GM18858 (cell line): ENCODE data around the gene NKAIN4.

Experiments
- ATAC-seq: cut with Tn5 transposase; IDR thresholded peaks from one replicate; pipeline ENCODE4 v1.9.1; 2021; ENCODE audit not compliant: unreplicated experiment

The NKAIN4 gene

DNA sequence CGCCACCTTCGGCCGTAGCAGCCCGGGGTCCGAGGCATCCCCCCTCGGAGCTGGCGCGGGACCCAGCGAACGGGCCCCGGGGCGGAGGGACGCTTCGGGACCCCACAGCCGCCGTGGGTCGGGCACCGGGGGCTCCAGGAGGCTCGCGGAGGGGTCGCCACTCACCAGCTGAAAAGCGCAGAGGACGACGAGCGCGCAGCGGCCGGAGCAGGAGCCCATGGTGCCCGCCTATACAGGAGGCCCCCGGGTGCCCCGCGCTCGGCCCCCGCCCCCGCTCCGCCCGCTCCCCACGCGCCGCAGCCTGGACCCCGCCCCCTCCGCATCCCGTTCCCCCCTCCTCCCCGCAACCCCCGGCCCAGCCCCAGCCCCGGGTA is at the start of gene NKAIN4:
Gene NKAIN4 (minus strand): TSS at position 232 of the 374 bp plus-strand sequence. CDS start 13 bp downstream, at position 219.
- ATAC-seq, result no peak

DNA sequence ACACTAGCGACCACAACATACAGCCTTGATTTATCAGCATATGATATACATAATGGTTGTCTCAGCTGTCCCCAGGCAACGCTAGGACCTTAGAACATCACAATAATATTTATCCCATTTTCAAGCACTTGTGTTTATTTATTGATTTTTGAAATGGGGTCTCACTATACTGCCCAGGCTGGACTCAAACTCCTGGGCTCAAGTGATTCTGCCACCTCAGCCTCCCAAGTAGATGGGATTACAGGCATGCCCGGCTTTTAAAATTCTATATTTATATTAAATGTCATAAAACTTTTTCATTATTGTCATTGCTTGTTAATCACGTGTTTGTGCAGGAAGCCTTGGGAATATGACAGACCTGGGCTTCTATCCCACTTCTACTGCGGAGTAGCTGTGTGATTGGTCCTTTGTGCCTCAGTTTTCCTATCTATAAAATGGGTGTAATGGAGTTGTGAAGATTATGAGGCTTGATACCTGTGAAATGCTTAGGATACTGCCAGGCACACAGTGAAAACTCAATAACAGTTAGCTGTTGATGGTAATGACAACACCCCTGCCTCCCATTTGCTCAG is 48.9 kb upstream of the NKAIN4 start:
- ATAC-seq, result no peak

DNA sequence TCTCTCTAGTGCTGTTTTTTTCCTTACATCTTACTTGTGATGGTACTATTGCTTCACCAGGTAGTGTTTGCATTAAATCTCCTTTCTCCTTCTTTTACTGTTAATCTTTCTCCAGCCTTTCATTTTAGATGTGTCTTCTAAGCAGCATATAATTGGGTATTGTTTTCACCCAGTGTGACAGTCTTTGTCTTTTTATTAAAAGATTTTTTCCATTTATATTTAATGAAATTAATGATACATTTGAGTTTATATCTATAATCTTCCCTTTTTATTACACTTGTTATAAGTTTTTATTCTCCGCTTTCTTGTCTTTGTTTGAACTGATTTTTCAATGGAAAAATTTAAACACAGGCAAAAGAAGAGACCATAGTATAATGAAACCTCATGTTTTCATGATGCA is 47.4 kb upstream of the NKAIN4 start:
- no peak for ATAC-seq

GRCh38 chr20:63298731-63299312 is 44.6 kb upstream of the NKAIN4 start:
- ATAC-seq, result no peak

DNA sequence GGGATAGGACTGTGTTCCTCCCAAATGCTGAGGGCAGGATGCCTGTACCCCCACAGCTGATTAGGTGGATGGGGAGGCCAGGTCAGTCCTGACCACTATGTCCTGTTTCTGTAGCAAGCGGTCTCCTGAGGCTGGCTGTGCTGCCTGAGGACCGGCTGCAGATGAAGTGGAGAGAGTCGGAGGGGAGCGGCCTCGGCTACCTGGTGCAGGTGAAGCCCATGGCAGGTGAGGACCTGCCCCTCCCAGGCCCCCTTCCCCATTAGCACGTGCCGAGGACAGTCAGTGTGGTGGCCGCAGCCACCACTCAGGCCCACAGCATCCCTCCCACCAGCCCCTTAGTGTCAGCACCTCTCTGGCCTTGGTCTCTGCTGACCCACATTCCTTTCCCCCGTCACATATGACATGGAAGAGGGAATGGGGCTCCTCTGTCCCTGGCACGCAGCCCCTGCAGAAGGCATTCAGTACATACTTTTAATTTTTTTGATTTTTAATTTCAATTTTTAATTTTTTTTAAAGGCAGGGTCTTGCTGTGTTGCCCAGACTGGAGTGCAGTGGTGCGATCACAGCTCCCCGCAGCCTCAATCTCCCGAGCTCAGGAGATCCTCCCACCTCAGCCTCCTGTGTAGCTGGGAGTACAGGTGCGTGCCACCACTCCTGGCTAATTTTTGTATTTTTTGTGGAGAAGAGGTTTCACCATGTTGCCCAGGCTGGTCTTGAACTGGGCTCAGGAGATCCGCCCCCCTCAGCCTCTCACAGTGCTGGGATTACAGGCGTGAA is 43.7 kb upstream of the NKAIN4 start:
- ATAC-seq, result no peak

DNA sequence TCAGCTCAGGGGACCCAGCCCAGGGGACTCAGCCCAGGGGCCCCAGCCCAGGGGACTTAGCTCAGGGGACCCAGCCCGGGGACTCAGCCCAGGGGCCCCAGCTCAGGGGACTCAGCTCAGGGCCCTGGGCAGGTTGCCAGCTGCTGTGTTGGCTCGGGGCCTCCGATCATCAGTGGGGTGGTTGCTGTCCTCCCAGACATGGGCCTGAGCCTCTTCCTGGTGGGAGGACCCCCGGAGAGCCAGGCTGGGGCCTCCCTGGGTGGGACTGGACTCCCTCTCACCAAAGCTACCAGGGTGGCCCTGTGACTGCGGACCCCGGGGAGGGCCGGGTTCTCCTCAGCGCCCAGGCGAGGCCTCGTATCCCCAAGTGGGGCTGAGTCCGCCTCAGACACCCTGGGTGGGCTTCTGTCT is 43.1 kb upstream of the NKAIN4 start:
- no peak for ATAC-seq

- ATAC-seq, result no peak
Observed at GRCh38 chr20:63296531-63297299, 42.5 kb upstream of the NKAIN4 start.

DNA sequence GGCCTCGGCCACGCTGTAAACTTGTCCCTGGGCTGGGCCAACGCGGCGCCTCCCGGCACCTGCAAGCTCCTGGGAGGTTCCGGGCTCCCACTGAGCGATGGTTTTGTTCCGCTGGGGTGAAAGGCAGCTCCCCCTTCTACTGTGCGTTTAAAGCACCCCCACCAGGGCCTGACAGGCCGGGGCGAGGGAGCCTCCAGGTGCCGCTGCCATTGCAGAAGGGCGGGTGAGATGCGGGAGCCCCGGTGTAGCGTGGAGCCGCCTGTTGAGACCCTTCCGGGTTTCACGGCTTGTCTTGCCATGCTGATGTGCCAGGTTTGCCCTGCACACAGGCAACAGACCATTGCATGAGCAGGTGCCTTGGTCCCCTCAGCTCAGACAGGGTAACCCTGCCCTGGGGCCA is 41.6 kb upstream of the NKAIN4 start:
- ATAC-seq, result no peak

GRCh38 chr20:63295422-63295821 is 41.2 kb upstream of the NKAIN4 start:
- ATAC-seq, result no peak

DNA sequence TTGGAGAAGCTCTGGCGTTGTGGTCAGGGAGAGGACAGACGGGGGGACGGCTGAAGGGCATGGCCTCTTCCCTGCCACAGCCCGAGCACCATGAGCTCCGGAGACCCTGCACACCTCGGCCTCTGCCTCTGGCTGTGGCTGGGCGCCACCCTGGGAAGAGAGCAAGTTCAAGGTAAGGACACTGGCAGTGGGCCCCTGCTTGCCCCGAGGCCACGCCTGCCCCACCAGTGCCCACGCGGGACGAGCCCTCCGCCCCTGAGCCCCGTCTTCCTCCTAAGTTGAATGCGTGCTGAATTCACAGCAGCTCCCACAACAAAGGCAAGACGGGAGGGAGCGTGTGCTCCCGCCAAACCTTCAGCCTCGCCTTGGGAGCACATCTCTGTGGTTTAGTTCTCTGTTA is 40.8 kb upstream of the NKAIN4 start:
- ATAC-seq, result no peak

DNA sequence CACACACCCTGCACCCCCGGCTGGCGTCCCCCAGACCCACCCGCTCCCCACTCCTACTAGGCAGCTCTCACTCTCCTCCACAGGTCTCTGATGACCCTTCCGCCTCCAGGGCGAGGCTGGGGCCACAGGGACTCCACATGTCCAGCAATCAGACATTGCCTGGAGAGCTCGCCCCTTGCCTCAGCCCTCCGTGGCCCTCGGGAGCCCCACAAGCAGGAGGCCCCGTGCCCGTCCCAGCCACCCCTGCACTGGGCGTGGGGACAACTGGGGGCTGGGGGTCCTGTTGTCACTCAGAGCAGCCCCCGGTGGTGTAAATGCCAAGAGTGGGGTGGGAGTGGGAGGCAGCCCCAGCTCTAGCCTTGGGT is 40.3 kb upstream of the NKAIN4 start:
- no peak for ATAC-seq

- ATAC-seq, result no peak
Observed at GRCh38 chr20:63293871-63294535, 39.7 kb upstream of the NKAIN4 start.

- ATAC-seq, result no peak
Observed at GRCh38 chr20:63293456-63293855, 39.2 kb upstream of the NKAIN4 start.

DNA sequence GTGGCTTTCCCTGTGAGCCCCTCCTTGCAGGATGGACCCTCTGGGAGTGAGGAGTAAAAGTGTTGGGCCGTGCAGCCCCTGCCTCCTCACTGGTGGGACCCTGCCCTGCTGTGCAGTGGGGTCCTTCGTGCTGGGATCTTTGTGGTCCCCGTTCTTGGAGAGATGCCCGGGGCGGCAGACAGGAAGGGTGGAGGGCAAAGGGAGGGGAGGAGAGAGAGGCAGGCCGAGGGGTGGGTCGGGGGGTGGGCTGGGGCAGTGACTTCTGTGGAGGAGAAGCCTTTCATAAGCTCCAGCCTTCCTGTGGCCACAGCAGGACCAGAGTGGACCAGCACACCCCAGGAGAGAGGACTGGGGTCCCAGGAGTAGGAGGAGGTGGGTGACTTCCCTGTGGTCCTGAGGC is 38.6 kb upstream of the NKAIN4 start, which contains the start of gene COL20A1:
Gene COL20A1 (plus strand): TSS at position 283 of the 400 bp plus-strand sequence. CDS start 1,922 bp downstream, outside the sequence.
- ATAC-seq, result no peak

DNA sequence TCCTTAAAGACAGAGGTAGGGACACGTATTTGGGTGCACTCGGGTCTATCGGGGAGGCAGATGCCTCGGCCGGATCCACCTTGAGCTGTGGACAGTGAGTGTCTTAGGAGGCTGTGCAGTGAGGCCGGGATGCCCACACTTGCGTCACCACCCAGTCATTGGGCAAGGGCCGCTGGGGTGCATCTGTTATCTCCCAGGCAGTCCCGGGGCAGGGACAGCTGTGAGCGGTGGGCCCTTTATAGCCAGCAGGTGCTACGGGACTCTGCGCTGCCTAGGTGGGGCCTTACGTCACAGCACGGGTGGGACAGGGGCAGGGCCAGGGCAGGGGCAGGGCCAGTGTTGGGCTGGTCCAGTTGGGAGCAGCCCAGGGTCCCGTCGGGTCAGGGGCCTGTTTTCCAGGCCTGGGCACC is 38.0 kb upstream of the NKAIN4 start:
- no peak for ATAC-seq

DNA sequence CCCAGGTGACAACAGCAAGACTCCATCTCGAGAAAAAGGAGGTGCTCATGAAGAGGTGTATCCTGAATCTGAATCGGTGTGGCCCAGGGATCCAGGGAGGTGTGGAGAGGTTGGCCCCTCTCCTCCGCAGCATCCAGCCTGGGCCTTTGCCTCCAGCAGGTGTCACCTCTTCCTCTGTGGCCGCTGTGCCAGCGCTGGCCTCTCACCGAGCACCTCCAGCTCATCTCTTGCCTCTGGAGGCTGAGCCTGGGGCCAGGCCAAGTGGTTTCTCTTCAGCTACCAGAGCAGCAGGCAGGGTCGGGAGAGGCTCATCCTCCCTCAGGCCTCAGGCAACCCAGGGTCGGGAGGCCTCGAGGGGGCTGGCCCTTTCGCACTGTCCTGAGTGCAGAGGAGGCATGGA is 37.5 kb upstream of the NKAIN4 start:
- ATAC-seq, result no peak

- ATAC-seq, result no peak
Observed at GRCh38 chr20:63290677-63291472, 36.6 kb upstream of the NKAIN4 start.

DNA sequence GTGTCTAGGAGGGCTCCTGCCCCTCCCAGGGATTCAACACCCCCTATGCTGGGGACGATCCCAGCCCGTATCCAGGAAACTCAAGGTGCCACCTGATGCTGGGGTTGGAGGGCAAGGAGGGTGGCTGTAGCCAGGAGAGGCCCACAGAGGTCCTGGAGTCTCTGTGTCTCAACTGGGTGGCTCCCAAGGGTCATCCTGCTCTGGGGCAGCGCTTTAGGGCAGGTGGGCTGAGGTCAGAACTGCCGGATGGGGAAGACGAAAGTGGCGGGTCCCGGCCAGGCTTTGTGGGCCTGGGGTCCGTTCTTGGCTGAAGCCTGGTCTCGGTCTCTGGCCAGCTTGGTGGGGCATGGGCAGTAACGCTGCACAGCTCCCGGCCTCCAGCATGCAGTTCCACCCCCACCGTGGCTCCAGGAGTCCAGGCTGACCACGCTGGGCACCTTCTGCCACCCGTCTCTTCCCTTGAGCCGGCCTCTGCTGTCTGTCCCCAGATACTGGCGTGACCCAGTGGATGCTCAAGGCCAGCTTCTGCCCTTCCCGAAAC is 35.9 kb upstream of the NKAIN4 start:
- no peak for ATAC-seq

DNA sequence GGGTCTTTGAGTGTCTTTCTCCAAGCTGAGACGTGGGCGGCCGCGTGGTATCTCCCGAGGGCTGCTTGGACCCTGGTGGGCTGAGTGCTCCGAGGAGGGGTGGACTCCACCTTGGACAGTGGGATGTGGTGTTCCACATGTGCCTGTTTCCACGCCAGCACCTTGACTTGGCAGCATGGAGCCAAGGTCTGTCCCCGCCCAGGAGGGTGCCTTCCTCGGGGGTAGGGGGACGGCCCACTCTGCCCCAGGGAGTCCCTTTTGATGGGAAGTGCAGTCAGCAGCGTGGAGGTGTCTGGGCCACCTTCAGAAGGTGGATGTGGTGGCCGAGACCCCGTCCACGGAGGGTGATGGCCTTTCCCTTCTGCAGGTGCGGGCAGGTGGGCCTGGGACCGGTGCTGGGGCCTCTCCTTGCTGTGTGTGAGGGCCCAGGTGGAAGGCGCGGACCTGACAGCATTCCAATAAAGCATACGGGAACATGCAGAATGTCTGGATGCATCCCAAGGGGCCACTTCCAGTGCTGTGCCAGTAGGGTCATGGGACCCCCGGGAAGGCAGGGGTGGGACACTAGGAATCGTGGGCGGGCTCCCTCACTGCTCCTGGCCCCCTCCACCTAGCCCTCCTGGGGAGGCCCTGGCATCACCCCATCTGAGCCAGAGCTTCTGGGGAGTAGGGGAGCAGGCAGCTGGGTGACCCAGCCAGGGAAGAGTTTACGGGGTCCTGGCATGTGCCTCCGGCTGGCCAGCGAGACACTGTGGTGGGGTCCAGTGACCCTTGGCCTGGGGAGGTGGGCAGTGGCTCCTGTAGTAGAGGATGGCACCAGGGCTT is 35.3 kb upstream of the NKAIN4 start:
- ATAC-seq, result no peak
